GM18951 (cell line): ENCODE results near the gene PHACTR3.

Experiments
- POLR2A ChIP-seq: IDR thresholded peaks from 4 replicates; pipeline ENCODE4 v1.6.1; 2011; ENCODE audit warnings: mild to moderate bottlenecking; ENCODE audit not compliant: insufficient read length, insufficient read depth; ENCODE audit errors: extremely low read depth
- in situ Hi-C: fragments of 300-500 bp; cut with MboI; formaldehyde crosslinking; loops from one replicate; pipeline ENCODE4 v1.12.0; 2022; ENCODE audit warnings: low sequenced_read_pairs, mixed read lengths, inconsistent platforms; ENCODE audit not compliant: unreplicated experiment

The PHACTR3 gene

DNA sequence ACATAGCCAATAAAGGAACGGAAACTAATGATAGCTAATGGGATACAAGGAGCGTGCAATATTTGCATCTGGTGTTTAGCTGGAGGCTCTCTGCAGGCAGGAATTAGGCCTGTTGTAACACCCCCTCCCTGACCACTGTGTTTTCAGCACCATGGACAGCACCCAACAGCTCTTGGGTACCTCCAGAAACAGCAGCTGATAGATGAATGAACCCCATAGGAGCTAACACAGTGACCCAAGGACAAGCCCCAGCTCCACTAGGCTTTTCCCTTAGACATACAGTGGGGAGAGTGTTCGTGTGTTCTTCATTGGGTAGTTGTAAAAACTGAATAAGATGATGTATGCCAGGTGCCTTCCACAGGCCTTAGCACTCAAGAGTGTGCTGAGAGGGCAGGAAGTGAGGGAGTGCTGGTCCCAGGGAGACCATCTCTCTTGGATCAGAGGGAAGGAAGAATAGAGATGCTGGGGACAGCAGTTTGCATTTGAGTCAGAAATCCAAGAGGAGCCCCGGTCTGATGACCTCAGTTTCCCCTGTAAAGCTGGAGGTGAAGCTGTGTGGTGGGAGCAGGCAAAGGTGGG, 161.3 kb downstream of the PHACTR3 start:
- in situ Hi-C loops: loop anchor here (25.0 kb wide), 1 partner anchor 178 kb away; no protein-coding TSS in a partner anchor
- no peak for TF ChIP-seq POLR2A

DNA sequence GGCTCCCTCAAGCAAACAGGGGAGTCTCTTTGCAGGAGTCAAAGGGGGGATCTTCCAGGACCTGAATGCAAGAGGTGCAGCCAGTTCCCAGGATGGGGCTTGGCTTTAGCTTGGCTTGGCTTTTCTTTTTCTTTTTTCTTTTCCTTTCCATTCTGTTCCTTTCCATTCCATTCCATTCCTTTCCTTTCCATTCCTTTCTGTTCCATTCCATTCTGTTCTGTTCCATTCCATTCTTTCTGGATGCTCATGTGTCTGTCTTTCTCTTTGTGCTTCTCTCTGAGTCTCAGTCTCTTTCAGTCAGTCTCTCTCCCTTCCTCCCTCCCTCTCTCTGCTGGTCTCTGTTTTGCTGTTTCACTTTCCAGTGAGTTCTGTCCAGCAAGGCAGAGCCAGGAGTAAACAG, 163.3 kb downstream of the PHACTR3 start:
- TF ChIP-seq POLR2A: no peak
- in situ Hi-C loops: loop anchor here (25.0 kb wide), 1 partner anchor 180 kb away; no protein-coding TSS in a partner anchor

DNA sequence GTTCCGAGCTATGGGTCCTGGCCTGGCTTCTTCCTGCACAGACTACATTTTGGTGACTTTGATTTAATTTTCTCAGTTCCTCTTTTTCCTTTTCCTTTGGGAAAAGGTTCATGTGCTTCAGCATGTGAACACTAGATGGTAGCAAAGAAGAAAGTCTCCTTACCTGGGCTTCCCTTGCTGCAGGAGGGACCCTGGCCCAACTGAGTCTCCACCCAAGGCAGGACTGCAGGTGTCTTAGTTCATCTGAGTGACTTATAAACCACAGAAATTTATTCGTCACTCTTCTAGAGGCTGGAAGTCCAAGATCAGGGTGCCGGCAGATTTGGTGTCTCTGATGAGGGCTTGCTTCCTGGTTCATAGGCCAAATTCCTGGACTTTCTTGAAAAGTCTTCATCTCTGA, 165.9 kb downstream of the PHACTR3 start:
- in situ Hi-C loops: loop anchor here (25.0 kb wide), 1 partner anchor 183 kb away; no protein-coding TSS in a partner anchor
- no peak for TF ChIP-seq POLR2A

DNA sequence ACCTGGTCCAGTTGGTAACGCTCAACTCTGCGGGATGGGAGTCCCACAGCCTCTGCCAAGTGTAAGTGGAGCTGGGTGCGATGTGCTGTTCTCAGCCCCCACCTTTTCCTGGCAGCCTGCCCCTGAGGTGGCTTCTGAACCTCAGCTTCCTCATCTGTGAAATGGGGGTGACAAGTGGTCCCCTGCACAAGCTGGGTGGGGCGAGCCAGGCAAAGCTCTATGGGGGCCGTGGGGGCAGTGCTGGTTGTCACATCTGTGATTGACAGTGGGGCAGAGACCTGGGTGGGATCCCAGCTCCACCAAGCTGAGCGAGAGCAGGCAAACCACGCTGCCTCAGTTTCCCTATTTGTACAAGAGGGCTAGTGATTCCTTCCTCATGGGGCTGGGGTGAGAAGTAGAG, 166.5 kb downstream of the PHACTR3 start:
- in situ Hi-C loops: loop anchor here (25.0 kb wide), 1 partner anchor 184 kb away; no protein-coding TSS in a partner anchor
- TF ChIP-seq POLR2A: no peak

DNA sequence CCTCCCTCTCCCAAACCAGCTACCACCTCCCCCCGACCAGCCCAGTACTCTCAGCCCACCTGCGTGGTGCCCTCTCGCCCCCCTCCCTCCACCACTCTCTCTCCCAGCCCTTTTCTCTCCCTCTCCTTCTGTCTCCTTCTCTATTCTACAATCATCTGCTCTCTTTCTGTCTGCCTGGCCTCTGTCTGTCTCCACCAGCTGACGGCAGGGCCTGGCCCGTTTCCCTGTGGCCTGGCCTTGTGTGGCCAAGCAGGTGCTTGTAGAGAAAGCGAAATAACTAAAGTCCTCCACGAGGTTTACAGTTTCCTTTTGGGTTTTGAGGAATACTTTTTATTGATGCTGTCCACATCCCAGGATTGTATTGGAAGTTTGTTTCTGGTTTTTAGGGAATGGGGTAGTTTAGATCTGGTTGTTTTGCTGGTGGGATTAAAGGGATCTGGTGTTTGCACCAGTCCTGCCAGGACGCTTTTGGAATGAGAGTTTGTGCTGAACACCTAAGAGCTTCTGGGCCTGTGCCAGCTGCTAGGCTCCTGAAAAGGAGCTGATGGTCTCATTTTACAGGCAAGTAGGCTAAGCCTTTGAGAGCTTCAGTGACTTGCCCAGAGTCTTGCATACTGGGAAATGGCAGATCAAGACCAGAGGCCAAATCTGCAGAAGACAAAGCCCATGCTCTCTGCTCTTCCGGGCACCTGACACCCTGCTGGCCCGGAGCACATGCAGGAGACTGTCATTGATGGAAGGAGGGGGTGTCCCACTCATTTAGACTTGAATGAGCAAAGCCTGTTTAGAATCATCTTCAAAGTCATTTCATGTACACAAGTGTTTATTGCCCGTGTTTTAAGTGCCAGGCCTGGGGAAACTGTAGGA, 167.4 kb downstream of the PHACTR3 start:
- in situ Hi-C loops: loop anchor here (25.0 kb wide), 1 partner anchor 184 kb away; no protein-coding TSS in a partner anchor
- no peak for TF ChIP-seq POLR2A

DNA sequence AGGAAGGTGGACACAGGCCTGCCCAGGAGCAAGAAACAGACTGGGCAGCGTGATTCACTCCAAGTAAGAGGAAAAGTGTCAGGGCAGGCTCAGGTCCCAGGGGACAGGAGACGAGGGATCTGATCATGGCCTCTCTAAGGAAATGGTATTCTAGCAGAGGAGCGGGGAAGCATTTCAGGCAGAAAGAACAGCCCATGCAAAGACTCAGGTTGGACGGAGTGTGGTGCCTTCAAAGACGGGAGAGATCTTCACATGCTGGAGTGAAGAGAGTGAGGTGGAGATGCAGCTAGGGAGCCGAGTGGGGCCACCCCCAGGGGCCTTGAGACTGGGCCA, 168.0 kb downstream of the PHACTR3 start:
- no peak for TF ChIP-seq POLR2A
- in situ Hi-C loops: loop anchor here (25.0 kb wide), 1 partner anchor 185 kb away; no protein-coding TSS in a partner anchor

DNA sequence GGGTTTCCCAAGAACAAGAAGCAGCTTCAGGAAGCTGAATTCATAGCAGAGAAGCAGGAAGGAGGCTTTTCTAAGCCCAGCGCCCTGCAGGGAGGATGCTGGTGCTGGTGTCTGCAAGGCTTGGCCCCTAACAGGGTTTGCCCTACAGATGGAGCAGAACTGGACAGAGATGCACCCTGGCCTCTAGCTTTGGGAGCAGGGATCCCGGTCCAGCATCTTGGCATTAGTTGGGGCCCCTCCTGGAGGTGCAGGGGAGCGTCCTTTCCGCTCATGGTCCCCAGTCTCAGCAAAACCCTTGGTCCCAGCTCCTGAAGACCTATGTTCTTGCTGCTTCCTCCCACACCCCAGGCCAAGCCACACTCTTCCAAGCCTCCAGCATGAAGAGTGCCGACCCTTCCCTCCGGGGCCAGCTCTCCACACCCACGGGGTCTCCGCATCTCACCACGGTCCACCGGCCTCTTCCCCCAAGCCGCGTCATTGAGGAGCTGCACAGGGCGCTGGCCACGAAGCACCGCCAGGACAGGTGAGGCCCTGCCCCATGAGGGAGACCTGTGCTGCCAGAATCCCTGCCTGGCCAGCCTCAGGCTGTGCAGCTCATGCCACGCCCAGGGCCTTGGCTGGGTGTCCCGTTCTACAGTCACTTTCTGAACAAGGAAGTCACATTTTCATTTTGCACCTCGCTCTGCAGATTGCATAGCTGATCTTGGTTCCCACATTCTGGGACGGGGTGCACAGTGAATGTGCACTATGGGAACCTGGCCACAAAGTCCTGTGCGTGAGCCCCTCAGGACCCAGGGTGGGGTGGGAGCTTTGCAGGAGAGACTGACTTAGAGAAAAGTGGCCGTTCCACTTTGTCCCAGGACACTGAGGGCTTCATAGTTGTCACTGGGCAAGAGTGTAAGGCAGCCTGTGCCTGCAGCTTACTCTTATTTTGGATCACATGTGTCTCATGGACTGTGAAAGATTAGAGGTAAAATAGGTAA, 168.9 kb downstream of the PHACTR3 start:
- in situ Hi-C loops: loop anchor here (25.0 kb wide), 1 partner anchor 186 kb away; no protein-coding TSS in a partner anchor
- no peak for TF ChIP-seq POLR2A

DNA sequence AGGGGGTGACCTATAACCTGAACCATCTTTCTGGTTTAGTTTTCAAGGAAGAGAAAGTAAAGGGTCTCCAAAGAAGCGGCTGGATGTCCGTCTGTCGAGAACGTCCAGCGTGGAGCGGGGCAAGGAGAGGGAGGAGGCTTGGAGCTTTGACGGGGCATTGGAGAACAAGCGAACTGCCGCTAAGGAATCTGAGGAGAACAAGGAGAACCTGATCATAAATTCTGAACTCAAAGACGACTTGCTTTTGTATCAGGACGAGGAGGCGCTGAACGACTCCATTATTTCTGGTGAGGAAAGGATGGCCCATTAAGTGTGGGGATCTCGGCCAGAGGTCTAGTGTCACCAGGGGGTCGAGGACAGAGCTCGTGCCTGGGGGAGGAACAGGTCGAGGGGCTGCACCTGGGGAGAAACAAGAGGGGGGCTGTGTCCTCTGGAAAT, 169.9 kb downstream of the PHACTR3 start:
- TF ChIP-seq POLR2A: no peak
- in situ Hi-C loops: loop anchor here (25.0 kb wide), 1 partner anchor 187 kb away; no protein-coding TSS in a partner anchor

DNA sequence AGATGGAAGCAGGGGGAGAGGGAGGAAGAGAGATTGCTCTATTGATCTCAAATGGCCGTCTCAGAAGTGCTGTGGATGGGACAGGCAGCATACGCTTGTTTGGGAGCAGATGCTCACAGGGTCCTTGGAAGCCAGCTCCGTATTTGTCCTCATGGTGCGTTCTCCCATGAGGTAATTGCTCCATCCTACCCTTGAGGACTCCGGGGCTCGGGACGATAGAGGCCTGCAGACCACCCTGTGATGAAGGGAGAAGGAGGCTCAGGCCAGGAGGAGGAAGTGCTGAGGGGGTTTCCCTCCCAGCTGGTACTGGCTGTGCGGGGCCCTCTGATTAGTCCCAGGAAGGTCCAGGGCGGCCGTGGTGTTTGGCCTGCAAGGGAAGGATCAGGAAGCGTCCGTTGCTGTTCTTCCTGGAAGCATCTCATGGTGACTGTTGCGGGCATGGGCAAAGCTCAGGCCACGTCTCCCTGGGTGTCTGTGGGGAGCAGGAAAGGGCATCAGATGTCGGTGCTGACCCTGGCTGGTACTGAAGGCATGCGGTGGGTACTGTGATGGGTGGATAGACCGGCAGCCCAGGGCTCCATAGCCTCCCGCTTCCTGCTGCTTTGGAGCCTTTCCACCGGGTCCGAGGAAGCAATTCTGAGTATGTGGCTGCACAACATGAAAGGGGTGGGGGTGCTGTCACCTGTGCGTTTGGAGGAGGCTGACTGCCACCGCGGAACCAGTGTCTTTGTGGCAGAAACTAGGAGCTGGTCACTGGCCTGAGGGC, 170.8 kb downstream of the PHACTR3 start:
- in situ Hi-C loops: loop anchor here (25.0 kb wide), 1 partner anchor 188 kb away; no protein-coding TSS in a partner anchor
- TF ChIP-seq POLR2A: no peak

DNA sequence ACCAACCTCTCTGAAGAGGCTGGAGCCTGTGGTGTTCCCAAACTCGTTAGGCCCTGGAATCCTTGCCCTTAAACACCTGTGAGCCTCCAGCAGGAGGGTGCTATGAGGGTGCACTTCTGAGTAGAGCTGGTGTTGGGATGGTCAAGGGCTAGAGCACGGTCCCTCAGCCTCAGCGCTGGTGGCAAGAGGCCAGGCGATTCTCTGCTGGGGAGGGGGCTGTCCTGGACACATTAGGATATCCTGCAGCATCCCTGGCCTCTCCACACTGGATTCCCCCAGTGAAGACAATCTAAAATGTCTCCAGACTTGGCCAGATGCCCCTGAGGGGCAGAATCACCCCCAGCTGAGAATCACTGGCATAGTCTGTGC, 171.3 kb downstream of the PHACTR3 start:
- TF ChIP-seq POLR2A: no peak
- in situ Hi-C loops: no loop called here

DNA sequence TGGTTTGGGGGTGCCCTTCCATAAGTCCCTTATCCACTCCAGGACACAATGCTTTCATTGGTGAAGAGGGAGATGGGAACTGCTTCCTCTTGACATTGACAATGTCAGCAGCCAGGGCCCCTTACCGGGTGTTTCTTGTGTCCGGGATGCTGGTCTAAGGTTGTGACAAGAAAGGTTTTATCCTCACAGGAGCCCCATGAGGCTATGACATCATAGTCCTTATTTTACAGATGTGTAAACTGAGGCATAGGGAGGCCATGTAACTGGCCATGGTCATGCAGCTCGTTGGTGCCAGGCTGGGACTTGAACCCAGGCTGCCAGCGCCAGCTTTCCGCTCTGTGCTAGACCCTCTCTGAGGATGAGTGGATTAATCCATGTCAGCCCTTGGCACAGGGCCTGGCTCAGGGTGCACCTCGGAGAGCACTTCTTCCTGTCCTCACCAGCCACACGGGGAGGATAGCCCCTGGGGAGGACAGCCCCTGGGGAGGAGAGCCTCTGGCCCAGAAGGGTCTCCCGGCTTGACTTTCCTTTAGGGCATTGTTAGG, 171.8 kb downstream of the PHACTR3 start:
- in situ Hi-C loops: no loop called here
- TF ChIP-seq POLR2A: no peak
